Activated T-cell treated with anti-CD3 and anti-CD28 coated beads, Interleukin-2, amount 50 U/mL, for 72 hours (primary cell): ENCODE data around the gene PARP12. TPM values are rescaled to one million over a fixed set of nuclear protein-coding genes. Genes with fewer than 3 reads are reported as not detected.
A peak's percentile ranks its signal among the peaks of the same experiment; 100 is the strongest.
"Not testable (repeated sequence)": the region's sequence is repeated elsewhere in the genome, so short reads cannot be mapped to it uniquely, and the experiment has no call there.

Source experiments
- ATAC-seq, 2 donors: fragments of 150-1000 bp; cut with Tn5 transposase; replicated peaks in 1 of 2; 2 replicates each; pipeline ENCODE4 v1.10.0; 2021; ENCODE audit warnings: moderate library complexity in 2 of 2, mild to moderate bottlenecking in 1 of 2
- DNase-seq, 2 donors: peaks; one replicate each; pipeline ENCODE4 v3.0.0; 2021 to 2022; ENCODE audit warnings: mixed read lengths in 1 of 2
- H3K27ac Mint-ChIP-seq: one replicate; pipeline ENCODE4 v1.8.0; 2022; ENCODE audit warnings: mild to moderate bottlenecking, moderate library complexity, mixed read lengths
- H3K27me3 Mint-ChIP-seq: one replicate; pipeline ENCODE4 v1.8.0; 2022; ENCODE audit warnings: low read depth, mixed read lengths
- H3K36me3 Mint-ChIP-seq, 2 donors: one replicate each; pipeline ENCODE4 v1.8.0; 2022; ENCODE audit warnings: mixed read lengths in 2 of 2, mild to moderate bottlenecking in 1 of 2; ENCODE audit not compliant: insufficient read depth in 2 of 2
- H3K4me1 Mint-ChIP-seq: one replicate; pipeline ENCODE4 v1.8.0; 2022; ENCODE audit warnings: low read depth, mixed read lengths
- H3K4me3 Mint-ChIP-seq, 2 donors: one replicate each; pipeline ENCODE4 v1.8.0; 2022; ENCODE audit warnings: mild to moderate bottlenecking in 2 of 2, mixed read lengths in 2 of 2, moderate library complexity in 2 of 2
- H3K9me3 Mint-ChIP-seq, 2 donors: one replicate each; pipeline ENCODE4 v1.8.0; 2022; ENCODE audit warnings: mixed read lengths in 2 of 2
- total RNA-seq, 2 donors: library from RNA; stranded (reverse); gene quantifications; one replicate each; pipeline ENCODE4 v1.2.3, GENCODE V29; 2022

The PARP12 gene, protein sequence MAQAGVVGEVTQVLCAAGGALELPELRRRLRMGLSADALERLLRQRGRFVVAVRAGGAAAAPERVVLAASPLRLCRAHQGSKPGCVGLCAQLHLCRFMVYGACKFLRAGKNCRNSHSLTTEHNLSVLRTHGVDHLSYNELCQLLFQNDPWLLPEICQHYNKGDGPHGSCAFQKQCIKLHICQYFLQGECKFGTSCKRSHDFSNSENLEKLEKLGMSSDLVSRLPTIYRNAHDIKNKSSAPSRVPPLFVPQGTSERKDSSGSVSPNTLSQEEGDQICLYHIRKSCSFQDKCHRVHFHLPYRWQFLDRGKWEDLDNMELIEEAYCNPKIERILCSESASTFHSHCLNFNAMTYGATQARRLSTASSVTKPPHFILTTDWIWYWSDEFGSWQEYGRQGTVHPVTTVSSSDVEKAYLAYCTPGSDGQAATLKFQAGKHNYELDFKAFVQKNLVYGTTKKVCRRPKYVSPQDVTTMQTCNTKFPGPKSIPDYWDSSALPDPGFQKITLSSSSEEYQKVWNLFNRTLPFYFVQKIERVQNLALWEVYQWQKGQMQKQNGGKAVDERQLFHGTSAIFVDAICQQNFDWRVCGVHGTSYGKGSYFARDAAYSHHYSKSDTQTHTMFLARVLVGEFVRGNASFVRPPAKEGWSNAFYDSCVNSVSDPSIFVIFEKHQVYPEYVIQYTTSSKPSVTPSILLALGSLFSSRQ
- total RNA-seq, result 10 to 100 TPM; 49.9 to 71.5 TPM

DNA sequence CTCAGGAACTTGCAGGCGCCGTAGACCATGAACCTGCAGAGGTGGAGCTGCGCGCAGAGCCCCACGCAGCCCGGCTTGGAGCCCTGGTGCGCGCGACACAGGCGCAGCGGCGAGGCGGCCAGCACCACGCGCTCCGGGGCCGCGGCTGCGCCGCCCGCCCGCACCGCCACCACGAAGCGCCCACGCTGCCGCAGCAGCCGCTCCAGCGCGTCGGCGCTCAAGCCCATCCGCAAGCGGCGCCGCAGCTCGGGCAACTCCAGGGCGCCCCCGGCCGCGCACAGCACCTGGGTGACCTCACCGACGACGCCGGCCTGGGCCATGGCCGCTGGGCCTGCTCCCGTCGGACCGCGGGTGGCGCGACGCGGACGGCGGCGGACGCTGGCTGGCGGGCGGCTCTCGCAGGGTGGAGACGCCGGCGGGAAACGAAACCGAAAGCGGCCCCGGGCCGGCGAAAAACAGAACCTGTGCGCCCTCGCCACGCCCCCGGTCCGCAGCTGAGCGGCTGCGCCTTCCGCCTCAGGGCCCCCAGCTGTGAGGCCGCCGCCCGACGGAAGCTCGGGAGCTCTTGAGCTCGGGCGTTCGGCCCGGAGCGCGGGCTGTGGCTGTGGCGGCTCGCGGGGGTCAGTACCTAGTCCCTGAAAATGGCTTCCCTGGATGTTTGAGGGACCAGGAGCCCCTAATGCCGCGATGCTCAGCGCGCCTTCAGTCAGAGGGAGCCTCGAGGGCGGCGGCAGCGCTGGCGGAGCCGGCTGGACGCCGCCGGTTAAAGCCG lies at the start of gene PARP12:
PARP12 (minus strand) TSS at position 424 of the 772 bp plus-strand sequence; CDS start at position 320, 104 bp downstream.
- no peaks in the 10 kb centered on the region for H3K27me3 Mint-ChIP-seq
- H3K4me3 Mint-ChIP-seq, result peak within 1 kb of the TSS; percentile 88 to 93
- H3K9me3 Mint-ChIP-seq, result peaks cover 6 to 10% of the 10 kb centered on the region in 2 donors
- peaks cover 51% of the 10 kb centered on the region for H3K4me1 Mint-ChIP-seq
- peaks cover 8 to 29% of the 10 kb centered on the region in 2 donors for H3K36me3 Mint-ChIP-seq
- peak; percentile 92 to 93 for DNase-seq
- ATAC-seq, result peak; percentile 81 to 83
- H3K27ac Mint-ChIP-seq, result peak within 1 kb of the TSS; percentile 79

DNA sequence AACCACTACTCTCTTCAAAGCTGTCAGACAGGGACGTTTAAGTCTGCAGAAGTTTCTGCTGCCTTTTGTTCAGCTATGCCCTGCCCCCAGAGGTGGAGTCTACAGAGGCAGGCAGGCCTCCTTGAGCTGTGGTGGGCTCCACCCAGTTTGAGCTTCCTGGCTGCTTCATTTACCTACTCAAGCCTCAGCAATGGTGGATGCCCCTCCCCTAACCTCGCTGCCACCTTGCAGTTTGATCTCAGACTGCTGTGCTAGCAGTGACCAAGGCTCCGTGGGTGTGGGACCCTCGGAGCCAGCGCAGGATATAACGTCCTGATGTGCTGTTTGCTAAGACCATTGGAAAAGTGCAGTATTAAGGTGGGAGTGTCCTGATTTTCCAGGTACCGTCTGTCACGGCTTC lies 46.0 kb upstream of the PARP12 start:
- DNase-seq, H3K9me3 Mint-ChIP-seq, H3K4me3 Mint-ChIP-seq, H3K27ac Mint-ChIP-seq, ATAC-seq, H3K4me1 Mint-ChIP-seq, H3K27me3 Mint-ChIP-seq: not testable (repeated sequence)
- H3K36me3 Mint-ChIP-seq, result peaks cover 14 to 30% of the 10 kb centered on the region in 2 donors

DNA sequence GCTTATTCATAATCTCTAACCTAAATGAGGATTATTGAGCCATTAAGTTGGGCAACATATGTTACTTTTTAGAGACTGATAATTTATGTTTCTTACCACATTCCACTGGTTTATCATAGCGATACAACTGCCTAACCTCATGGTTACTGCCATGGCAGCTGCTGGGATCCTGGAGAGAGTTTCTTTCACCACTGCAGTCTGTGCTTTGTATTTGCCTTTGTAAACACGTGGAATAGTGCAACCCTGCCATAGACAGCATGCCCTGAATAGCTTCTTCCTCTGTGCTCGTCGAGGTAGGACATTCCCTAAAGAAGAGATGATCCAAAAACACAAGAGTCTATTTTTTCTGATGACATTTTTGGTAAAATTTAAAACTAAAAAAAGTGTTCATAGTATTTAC lies 33.7 kb upstream of the PARP12 start:
- peaks cover 16 to 48% of the 10 kb centered on the region in 2 donors for H3K36me3 Mint-ChIP-seq
- no peak overlapping the region for H3K27ac Mint-ChIP-seq
- no peaks in the 10 kb centered on the region for H3K27me3 Mint-ChIP-seq
- H3K4me3 Mint-ChIP-seq, result no peak overlapping the region
- no peak for ATAC-seq
- no peak for DNase-seq
- no peaks in the 10 kb centered on the region for H3K4me1 Mint-ChIP-seq
- no peaks in the 10 kb centered on the region for H3K9me3 Mint-ChIP-seq

DNA sequence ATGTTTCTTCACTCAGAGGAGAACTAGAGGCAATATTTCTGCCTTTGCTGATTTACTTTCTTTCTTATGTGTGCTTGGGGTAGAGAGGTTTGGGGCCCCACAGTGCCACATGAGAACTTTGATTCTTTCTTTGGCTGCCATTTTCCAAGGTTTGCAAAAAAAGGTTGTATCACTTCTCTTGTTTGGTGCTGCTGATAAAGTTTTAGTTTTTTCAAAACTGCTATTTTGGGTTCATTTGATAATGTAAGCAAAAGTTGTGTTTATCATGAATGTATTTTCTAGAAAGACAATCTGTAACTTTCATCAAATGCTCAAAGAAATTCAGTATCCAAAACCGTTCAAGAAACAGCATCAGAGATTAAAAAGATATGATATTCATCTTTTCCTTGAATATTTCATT lies 30.6 kb upstream of the PARP12 start:
- Mint-ChIP-seq H3K36me3 (peaks cover 9 to 43% of the 10 kb centered on the region in 2 donors), H3K27ac (peak overlapping the region; percentile 30), H3K27me3 (no peaks in the 10 kb centered on the region), H3K4me3 (no peak overlapping the region), H3K9me3 (no peaks in the 10 kb centered on the region), H3K4me1 (no peaks in the 10 kb centered on the region)
- DNase-seq (no peak), ATAC-seq (no peak)

DNA sequence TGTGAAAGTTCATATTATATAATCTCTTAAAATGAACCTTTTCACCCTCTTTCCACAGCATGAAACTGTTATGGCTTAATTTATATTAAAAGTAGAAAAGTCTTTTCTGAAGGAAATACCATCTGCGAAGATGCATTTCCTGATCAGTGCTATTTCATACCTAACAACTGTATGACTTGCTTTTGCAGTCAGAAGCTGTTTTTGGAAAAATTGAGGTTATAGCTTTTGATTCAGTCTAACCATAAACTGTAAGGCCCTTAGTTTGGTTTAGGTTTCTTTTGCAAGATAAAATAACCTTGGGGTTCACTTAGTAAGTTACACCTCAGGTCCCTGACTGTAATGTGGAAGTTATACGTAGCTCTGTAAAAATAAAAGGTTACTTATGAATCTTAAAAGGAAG lies 22.7 kb upstream of the PARP12 start:
- H3K27me3 Mint-ChIP-seq, result no peaks in the 10 kb centered on the region
- ATAC-seq, result peak; percentile 43 to 51
- H3K27ac Mint-ChIP-seq, result peak overlapping the region; percentile 49
- H3K9me3 Mint-ChIP-seq, result no peaks in the 10 kb centered on the region
- peaks cover 26% of the 10 kb centered on the region for H3K4me1 Mint-ChIP-seq
- H3K36me3 Mint-ChIP-seq, result peaks cover 0 to 4% of the 10 kb centered on the region in 2 donors
- no peak for DNase-seq
- H3K4me3 Mint-ChIP-seq, result peak overlapping the region; percentile 43 to 45

DNA sequence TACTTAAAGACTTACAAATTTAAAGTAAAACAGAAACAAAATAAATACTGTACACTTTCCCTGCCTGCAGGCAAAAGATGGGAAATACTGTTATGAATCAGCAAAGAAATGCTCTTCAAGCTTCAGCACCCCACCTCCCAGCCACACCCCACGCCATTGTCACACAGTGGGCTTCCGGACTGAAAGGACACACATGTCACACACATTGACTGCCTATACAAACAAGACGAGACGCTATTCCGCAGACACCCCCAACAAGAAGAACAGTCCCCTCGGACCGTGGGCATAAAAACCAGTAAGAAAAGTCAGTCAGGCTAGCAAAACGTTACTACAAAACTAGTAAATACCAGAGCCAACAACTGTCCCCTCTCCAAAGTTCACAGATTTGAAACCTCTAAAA lies 22.2 kb upstream of the PARP12 start:
- Mint-ChIP-seq H3K4me3 (peak overlapping the region; percentile 43 to 45), H3K4me1 (peaks cover 26% of the 10 kb centered on the region), H3K36me3 (peaks cover 0 to 1% of the 10 kb centered on the region in 2 donors), H3K27ac (peak overlapping the region; percentile 6), H3K9me3 (no peaks in the 10 kb centered on the region), H3K27me3 (no peaks in the 10 kb centered on the region)
- peak; percentile 72 to 82 for ATAC-seq
- peak; percentile 49 to 61 for DNase-seq

DNA sequence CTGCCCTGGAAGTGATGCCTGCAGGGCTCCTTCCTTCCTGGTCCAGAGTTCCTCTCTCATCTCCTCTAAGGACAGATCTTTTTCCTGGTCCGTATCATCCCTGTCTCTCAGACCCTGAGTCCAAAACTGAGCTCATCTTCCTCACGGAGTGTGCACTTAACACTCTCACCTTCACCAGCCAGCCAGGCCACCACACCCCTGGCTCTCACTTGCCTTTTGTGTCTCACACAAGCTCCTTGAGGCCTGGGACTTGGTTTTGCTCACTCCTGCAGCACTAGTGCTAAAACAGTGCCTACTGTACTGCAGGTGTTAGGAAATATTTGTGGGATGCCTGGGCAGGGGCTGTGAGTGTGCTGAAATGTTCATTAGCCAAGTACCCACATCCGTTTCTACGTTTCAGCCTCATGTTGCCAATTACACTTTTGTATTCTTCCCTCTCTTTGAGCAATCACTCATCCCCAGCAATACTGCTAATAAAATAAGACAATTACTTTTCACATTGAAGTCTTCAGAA lies 21.4 kb upstream of the PARP12 start:
- H3K27ac Mint-ChIP-seq, result no peak overlapping the region
- ATAC-seq (no peak), DNase-seq (no peak)
- no peaks in the 10 kb centered on the region for H3K27me3 Mint-ChIP-seq
- peaks cover 26% of the 10 kb centered on the region for H3K4me1 Mint-ChIP-seq
- peak overlapping the region; percentile 5 to 27 for H3K4me3 Mint-ChIP-seq
- H3K9me3 Mint-ChIP-seq, result no peaks in the 10 kb centered on the region
- H3K36me3 Mint-ChIP-seq, result no peaks in the 10 kb centered on the region

DNA sequence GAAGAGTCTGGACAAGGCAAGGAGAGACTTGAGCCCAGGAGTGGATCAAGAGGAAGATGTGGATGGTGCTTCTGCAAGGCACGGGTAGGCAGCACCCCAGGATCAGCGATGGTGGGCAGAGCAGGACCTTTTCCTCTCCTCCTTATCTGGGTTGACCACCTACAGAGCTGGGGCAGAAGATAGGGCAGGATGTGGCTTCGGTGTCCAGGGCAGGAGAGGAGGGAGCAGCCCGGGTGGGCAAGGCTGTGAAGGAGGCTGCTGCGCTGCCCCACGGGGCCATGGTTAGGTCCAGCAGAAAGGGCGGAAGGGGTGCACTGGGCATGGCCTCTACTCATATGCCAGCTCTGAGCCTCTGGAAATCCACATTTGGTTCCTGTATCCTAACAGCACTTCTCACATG lies 20.0 kb upstream of the PARP12 start:
- ATAC-seq, result no peak
- Mint-ChIP-seq H3K4me3 (no peak overlapping the region), H3K27ac (peak overlapping the region; percentile 52), H3K9me3 (no peaks in the 10 kb centered on the region), H3K4me1 (peaks cover 31% of the 10 kb centered on the region), H3K36me3 (no peaks in the 10 kb centered on the region), H3K27me3 (no peaks in the 10 kb centered on the region)
- no peak for DNase-seq

DNA sequence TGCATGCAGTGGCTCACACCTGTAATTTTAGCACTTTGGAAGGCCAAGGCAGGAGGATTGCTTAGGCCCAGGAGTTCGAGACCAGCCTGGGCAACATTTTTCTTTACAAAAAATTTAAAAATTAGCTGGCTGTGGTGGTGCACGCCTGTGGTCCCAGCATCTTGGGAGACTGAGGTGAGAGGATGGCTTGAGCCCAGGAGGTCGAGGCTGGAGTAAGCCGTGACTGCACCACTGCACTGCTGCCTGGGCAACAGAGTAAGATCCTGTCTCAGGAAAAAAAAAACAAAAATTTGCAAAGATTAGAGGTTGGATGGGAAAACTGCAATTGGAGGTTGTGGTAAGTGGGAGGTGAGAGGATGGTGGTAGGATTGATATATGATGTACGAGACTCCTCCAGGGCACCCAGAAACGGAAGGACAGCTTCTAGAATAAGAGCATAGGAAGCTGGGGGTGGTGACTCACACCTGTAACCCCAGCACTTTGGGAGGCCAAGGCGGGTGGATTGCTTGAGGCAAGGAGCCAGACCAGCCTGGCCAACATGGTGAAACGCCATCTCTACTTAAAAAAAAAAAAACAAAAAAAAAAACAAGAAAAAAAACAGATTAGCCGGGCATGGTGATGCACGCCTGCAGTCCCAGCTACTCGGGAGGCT lies 19.1 kb upstream of the PARP12 start:
- Mint-ChIP-seq H3K4me3 (no peak overlapping the region), H3K27me3 (no peaks in the 10 kb centered on the region), H3K27ac (no peak overlapping the region), H3K9me3 (no peaks in the 10 kb centered on the region), H3K36me3 (no peaks in the 10 kb centered on the region), H3K4me1 (peaks cover 31% of the 10 kb centered on the region)
- ATAC-seq, result no peak
- DNase-seq, result no peak

DNA sequence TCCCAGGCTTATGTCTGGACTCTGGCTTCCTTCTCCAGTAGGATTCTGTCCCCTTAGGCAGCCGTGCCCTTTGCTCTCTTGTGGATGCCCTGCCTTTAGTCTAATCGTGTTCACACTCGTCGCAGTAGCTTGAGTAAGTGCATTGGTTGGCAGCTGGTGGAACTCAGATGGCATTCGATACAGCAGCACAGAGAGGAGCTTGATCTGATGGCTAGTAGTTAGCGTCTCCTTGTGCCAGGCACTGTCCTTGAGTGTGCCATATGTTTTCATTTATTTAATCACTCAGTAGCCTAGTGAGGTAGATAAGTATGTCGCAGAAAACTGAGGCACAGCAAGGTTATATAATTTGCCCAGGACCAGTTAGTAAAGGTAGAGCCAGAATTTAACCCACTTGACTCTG lies 18.2 kb upstream of the PARP12 start:
- Mint-ChIP-seq H3K27ac (no peak overlapping the region), H3K27me3 (no peaks in the 10 kb centered on the region), H3K4me1 (peaks cover 31% of the 10 kb centered on the region), H3K36me3 (no peaks in the 10 kb centered on the region), H3K9me3 (no peaks in the 10 kb centered on the region), H3K4me3 (no peak overlapping the region)
- DNase-seq, result no peak
- no peak for ATAC-seq

DNA sequence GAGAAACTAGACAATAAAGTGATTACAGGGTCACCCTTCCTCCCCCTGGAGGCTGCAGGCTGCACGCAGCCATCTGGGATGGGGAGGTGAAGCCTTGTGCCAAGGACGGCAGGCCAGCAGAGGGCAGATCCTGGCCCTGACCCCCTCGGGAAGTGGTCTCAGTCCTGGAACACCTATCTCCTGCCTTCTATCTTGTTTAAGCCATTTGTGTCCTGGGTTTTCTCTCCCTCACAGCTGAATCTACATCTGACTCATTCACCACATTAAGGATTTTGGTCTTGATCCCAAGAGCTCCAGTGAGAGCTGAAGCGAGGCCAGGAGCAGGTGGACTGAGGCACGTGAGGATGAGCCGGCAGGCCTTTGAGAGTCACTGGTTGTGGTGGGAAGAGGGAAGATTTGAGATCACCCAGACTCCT lies 16.4 kb upstream of the PARP12 start:
- H3K27me3 Mint-ChIP-seq, result no peaks in the 10 kb centered on the region
- H3K9me3 Mint-ChIP-seq, result no peaks in the 10 kb centered on the region
- H3K27ac Mint-ChIP-seq, result no peak overlapping the region
- ATAC-seq (no peak), DNase-seq (no peak)
- H3K4me1 Mint-ChIP-seq, result peaks cover 14% of the 10 kb centered on the region
- H3K4me3 Mint-ChIP-seq, result no peak overlapping the region
- no peaks in the 10 kb centered on the region for H3K36me3 Mint-ChIP-seq

DNA sequence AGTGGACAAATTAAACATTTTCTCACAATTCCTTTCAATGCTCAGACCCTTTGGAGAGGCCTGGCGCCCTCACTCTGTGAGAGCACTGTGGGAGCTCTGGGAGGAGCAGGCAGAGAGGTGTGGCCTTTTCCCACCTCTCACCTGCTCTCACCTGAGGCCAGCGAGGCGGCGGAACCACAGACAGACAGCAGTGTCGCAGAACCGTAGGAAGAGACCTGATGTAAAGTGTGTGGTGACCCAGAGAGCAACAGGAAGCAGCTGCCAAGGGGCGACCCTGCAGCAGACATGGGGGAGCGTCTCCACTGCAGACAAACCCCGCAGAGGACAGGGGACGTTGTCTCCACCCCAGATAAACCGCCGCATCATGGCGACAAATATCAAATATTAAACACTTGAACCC lies 15.6 kb upstream of the PARP12 start:
- Mint-ChIP-seq H3K27ac (no peak overlapping the region), H3K36me3 (no peaks in the 10 kb centered on the region), H3K9me3 (no peaks in the 10 kb centered on the region), H3K4me1 (peaks cover 6% of the 10 kb centered on the region), H3K4me3 (no peak overlapping the region), H3K27me3 (no peaks in the 10 kb centered on the region)
- no peak for DNase-seq
- ATAC-seq, result peak in 1 of 2 donors; percentile 15
